Stomach (tissue), 9 donors: ENCODE data around the gene KNOP1. TPM values are rescaled to one million over a fixed set of nuclear protein-coding genes. Genes with fewer than 3 reads are reported as not detected.

Experiments used
- DNase-seq, 2 donors: peaks; one replicate each; pipeline versions ENCODE4 v3.0.0 to v3.0.0-alpha.2; 2013 to 2019
- H3K27ac ChIP-seq, 5 donors: fragments of 200-600 bp in 4 of 5; sonication (generic) in 4 of 5; one replicate each; pipeline ENCODE4 v1.5.1; 2013 to 2019; ENCODE audit warnings: mild to moderate bottlenecking in 1 of 5, moderate library complexity in 1 of 5
- H3K27me3 ChIP-seq, 3 donors: fragments of 200-600 bp; sonication (generic); one replicate each; pipeline ENCODE4 v1.5.1; 2017 to 2019; ENCODE audit warnings: mixed run types in 1 of 3
- H3K36me3 ChIP-seq, 4 donors: fragments of 200-600 bp; sonication (generic); 1 replicate in 3 of 4; 2 replicates in 1 of 4; pipeline ENCODE4 v1.5.1; 2016 to 2019
- H3K4me1 ChIP-seq, 4 donors: fragments of 200-600 bp; sonication (generic); one replicate each; pipeline ENCODE4 v1.5.1; 2016 to 2019
- H3K4me3 ChIP-seq, 4 donors: fragments of 200-600 bp; sonication (generic) in 3 of 4; one replicate each; pipeline ENCODE4 v1.5.1; 2016 to 2019; ENCODE audit warnings: mild to moderate bottlenecking in 1 of 4
- H3K9me3 ChIP-seq, 4 donors: fragments of 200-600 bp; sonication (generic); one replicate each; pipeline ENCODE4 v1.5.1; 2016 to 2019
- EP300 ChIP-seq: sonication (generic); formaldehyde crosslinking; IDR thresholded peaks from one replicate; pipeline ENCODE4 v1.6.1; 2017; ENCODE audit warnings: antibody characterized with exemption
- POLR2A ChIP-seq, 4 donors: fragments of 450-650 bp; IDR thresholded peaks; one replicate each; pipeline ENCODE4 v1.6.1; 2016; ENCODE audit warnings: antibody characterized with exemption in 4 of 4, control low read depth in 2 of 4, mild to moderate bottlenecking in 1 of 4, moderate library complexity in 1 of 4
- POLR2AphosphoS5 ChIP-seq, 3 donors: sonication (generic); formaldehyde crosslinking; IDR thresholded peaks; one replicate each; pipeline ENCODE4 v1.6.1; 2016; ENCODE audit warnings: antibody characterized with exemption in 3 of 3
- WGBS, 5 donors: extraction: QIAGEN DNeasy Blood & Tissue Kit in 3 of 5; methylation state at CpG; one replicate each; pipeline versions ENCODE4 v1.1.5 to v1.1.7; 2013 to 2018; 5-methylcytosine and 5-hydroxymethylcytosine counted together
- intact Hi-C: fragments of 100-400 bp; cut with DNase I; formaldehyde crosslinking; loops from one replicate; pipeline ENCODE4 v1.15.1; 2023; ENCODE audit warnings: low total_unique reads
- polyA plus RNA-seq, 3 donors: library from polyadenylated mRNA; stranded (reverse); fragments of 200-250 nt; gene quantifications; one replicate each; pipeline ENCODE4 v1.2.3, GENCODE V29; 2013
- total RNA-seq, 5 donors: library from RNA; depleted of rRNA; stranded (reverse); fragments of >200 nt; gene quantifications; one replicate each; pipeline versions ENCODE4 v1.1.0 to v1.2.3, GENCODE V29; 2014 to 2016
- TF ChIP-seq, protein P1 (sequence below), 7 experiments: fragments of 450-650 bp in 4 of 7; fragments of 200-600 bp in 3 of 7; sonication (generic) in 3 of 7; IDR thresholded peaks; one replicate each; pipeline ENCODE4 v1.5.1; 2016 to 2019; ENCODE audit warnings: antibody characterized with exemption in 7 of 7, control low read depth in 2 of 7, mild to moderate bottlenecking in 1 of 7
- donor health status: healthy with polysubstance abuse.
- donor health status: Bipolar disorder and iron deficiency.
- donor health status: healthy.

KNOP1 gene
- total and polyA plus RNA-seq, 8 donors = 7.2 to 26.3 (median 13.3) TPM

DNA sequence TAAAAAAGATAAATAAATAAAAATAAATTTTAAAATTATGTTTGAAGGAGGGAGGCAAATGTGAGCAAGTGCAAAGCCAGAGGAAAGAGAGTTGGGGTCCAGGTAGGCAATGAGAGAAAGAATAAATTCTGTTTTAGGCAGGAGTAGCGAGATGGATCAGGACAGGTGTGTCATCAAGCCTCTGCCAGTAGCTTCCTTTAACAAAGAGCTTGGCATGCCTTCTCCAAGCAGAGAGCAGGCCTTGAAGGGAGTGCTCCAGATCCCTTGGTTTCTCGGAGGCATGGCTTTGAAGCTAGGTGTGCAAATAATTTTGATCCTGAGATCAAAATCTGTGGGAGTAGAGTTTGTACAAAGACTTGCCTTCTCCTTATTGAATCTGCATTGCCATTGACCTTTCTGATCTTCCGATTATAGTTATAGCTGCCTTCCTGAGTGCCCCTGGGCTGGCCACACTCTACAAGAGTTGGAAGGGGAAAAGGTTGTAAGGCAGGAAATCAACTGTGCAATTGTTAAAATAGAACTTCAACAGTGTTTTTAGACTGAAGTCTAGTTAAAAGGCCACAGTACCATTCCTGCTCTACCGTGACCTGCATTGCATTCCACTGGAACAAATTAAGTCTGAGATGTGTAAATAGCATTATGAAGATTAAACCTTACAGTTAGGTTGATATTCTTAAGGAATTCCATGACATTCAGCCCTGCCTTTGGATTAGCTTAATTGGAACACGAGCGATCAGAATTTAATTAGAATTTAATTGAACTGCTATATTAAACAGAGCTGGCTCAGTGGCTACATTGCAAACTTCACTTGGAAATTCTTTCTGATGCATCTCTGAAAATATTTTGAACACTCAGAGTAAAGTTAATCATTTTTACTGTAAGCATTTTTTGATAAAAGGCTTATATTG is 33.7 kb upstream of the KNOP1 start:
- Histone ChIP-seq H3K4me1 (peaks cover 29 to 66% (median 45%) of the 10 kb centered on the region in 4 donors), H3K4me3 (no peak overlapping the region), H3K27me3 (no peaks in the 10 kb centered on the region), H3K36me3 (no peaks in the 10 kb centered on the region), H3K9me3 (no peaks in the 10 kb centered on the region), H3K27ac (peak overlapping the region; percentile 48 to 88 (median 75))
- no peak for TF ChIP-seq POLR2AphosphoS5 (IDR thresholded peaks at IDR 0.05)
- no peak for TF ChIP-seq EP300
- TF ChIP-seq, protein P1, sequence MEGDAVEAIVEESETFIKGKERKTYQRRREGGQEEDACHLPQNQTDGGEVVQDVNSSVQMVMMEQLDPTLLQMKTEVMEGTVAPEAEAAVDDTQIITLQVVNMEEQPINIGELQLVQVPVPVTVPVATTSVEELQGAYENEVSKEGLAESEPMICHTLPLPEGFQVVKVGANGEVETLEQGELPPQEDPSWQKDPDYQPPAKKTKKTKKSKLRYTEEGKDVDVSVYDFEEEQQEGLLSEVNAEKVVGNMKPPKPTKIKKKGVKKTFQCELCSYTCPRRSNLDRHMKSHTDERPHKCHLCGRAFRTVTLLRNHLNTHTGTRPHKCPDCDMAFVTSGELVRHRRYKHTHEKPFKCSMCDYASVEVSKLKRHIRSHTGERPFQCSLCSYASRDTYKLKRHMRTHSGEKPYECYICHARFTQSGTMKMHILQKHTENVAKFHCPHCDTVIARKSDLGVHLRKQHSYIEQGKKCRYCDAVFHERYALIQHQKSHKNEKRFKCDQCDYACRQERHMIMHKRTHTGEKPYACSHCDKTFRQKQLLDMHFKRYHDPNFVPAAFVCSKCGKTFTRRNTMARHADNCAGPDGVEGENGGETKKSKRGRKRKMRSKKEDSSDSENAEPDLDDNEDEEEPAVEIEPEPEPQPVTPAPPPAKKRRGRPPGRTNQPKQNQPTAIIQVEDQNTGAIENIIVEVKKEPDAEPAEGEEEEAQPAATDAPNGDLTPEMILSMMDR (IDR thresholded peaks at IDR 0.05) = no peak
- no peak for TF ChIP-seq POLR2A (IDR thresholded peaks at IDR 0.05)
- intact Hi-C loops = no loop called here
- no peak for DNase-seq
- WGBS, 5 donors = 35 to 67% (median 45%) methylated on average over 6 of the region's 6 CpGs

GRCh38 chr16:19749571-19750080 is 31.6 kb upstream of the KNOP1 start:
- H3K27ac ChIP-seq = peak overlapping the region in 2 of 5 donors; percentile 4 to 85
- WGBS, 5 donors = 78 to 93% (median 86%) methylated on average over 4 of the region's 4 CpGs
- intact Hi-C loops = no loop called here
- no peak for DNase-seq
- no peaks in the 10 kb centered on the region for H3K36me3 ChIP-seq
- H3K4me1 ChIP-seq = peaks cover 23 to 74% (median 49%) of the 10 kb centered on the region in 4 donors
- H3K9me3 ChIP-seq = no peaks in the 10 kb centered on the region
- TF ChIP-seq EP300 (no peak), POLR2AphosphoS5 (IDR thresholded peaks at IDR 0.05) (no peak), POLR2A (IDR thresholded peaks at IDR 0.05) (no peak)
- TF ChIP-seq, protein P1 (IDR thresholded peaks at IDR 0.05) = no peak
- no peaks in the 10 kb centered on the region for H3K27me3 ChIP-seq
- no peak overlapping the region for H3K4me3 ChIP-seq

GRCh38 chr16:19748389-19749168 is 30.6 kb upstream of the KNOP1 start:
- intact Hi-C loops = no loop called here

More at GRCh38 chr16:19748389-19749168, 30.6 kb upstream of the KNOP1 start:
- 44 to 55% (median 49%) methylated on average over 2 of the region's 2 CpGs for WGBS, 5 donors
- no peaks in the 10 kb centered on the region for H3K36me3 ChIP-seq
- DNase-seq = no peak
- no peaks in the 10 kb centered on the region for H3K27me3 ChIP-seq
- peak overlapping the region in 1 of 5 donors; percentile 12 for H3K27ac ChIP-seq
- H3K9me3 ChIP-seq = no peaks in the 10 kb centered on the region
- H3K4me3 ChIP-seq = no peak overlapping the region
- peaks cover 23 to 76% (median 52%) of the 10 kb centered on the region in 4 donors for H3K4me1 ChIP-seq
- no peak for TF ChIP-seq POLR2A (IDR thresholded peaks at IDR 0.05)
- no peak for TF ChIP-seq POLR2AphosphoS5 (IDR thresholded peaks at IDR 0.05)
- no peak for TF ChIP-seq EP300
- TF ChIP-seq, protein P1 (IDR thresholded peaks at IDR 0.05) = no peak
